GM19035 (cell line): ENCODE results near the gene RARA.

Experiments
- ATAC-seq: cut with Tn5 transposase; IDR thresholded peaks from one replicate; pipeline ENCODE4 v1.9.1; 2021; ENCODE audit not compliant: unreplicated experiment

Gene RARA

DNA sequence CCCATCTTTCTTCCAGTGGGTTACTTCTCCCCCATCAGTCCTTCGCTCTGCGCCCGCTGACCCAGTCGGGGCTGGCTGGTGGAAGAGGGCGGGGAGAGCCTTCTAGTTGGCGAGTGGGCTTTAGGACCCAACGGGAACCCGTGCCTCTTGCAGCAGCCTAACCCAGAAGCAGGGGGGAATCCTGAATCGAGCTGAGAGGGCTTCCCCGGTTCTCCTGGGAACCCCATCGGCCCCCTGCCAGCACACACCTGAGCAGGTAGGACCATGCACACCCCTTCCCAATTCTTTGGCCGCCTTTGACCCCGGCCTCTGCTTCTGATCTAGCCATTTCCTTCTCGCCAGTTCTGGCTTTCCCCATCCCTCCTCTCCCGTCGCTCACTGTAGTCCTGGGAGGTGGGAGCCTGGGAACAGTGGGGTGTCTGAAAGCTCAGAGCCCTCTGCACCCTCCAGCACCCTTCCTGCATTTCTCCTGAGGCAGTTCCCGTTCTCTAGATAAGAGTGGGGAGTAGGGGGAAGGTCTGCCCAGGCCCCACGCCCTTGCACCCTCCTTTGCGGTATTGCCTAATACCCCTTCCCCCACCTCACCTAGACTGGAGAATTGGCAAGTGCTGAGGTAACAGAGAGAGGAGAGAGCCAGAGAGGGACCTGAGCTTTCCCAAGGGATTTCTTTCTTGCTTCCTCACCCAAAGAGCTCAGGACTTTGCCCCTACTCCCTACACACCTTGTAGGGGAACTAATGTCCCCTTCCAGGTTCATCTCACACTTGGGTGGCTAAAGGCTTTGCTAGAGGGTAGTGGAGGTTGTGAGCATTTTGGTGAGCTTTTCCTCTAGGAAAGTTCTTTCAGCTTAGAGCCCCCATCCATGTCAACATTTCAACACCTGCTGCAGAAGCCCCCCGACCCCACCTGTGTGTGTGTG, at the start of gene RARA:
Gene RARA, plus strand, starts transcription at position 150 of the 918 bp plus-strand sequence. CDS start 22,039 bp downstream, outside the sequence.
- no peak for ATAC-seq

DNA sequence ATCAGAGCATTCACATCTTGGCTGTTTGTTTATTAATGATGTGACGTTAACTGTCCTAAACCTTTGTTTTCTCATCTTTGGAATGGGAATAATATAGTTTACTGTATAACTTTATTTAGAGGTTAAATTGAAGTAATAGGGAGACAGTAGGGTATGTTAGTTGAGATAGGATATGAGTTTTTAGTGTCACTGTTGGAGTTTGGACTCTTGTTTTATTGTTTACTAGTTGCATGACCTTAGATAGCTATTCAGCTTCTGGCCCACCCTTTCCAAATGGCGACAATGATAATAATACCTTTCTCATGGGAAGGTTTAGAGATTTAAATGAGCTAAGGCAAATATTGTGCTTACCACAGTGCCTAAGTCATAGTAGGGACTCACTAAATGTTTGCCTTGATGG, 49.5 kb upstream of the RARA start:
- no peak for ATAC-seq

DNA sequence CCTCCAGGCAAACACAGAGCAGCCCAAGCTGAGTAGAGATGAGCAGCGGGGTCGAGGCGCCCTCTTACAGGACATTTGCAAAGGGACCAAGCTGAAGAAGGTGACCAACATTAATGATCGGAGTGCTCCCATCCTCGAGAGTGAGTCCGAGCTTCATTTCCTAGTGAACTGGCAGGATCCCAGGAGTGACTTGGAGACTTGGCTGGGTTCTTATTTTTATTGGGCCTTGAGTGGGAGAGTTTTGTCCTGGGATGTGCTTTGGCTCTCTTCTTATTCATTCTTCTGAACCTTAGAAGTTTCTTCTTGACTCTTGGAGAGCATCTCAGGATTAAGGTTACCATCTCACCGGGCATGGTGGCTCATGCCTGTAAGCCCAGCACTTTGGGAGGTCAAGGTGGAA, 48.5 kb upstream of the RARA start:
- no peak for ATAC-seq

DNA sequence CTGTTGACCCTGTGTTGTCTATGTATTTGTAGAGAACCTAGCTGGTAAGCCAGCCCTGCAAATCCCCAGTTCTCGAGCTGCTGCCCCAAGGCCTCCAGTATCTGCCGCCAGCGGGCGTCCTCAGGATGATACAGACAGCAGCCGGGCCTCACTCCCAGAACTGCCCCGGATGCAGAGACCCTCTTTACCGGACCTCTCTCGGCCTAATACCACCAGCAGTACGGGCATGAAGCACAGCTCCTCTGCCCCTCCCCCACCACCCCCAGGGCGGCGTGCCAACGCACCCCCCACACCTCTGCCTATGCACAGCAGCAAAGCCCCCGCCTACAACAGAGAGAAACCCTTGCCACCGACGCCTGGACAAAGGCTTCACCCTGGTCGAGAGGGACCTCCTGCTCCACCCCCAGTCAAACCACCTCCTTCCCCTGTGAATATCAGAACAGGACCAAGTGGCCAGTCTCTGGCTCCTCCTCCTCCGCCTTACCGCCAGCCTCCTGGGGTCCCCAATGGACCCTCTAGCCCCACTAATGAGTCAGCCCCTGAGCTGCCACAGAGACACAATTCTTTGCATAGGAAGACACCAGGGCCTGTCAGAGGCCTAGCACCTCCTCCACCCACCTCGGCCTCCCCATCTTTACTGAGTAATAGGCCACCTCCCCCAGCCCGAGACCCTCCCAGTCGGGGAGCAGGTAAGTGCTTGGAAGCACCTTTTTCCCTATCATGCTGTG, 44.4 kb upstream of the RARA start:
- ATAC-seq = no peak

DNA sequence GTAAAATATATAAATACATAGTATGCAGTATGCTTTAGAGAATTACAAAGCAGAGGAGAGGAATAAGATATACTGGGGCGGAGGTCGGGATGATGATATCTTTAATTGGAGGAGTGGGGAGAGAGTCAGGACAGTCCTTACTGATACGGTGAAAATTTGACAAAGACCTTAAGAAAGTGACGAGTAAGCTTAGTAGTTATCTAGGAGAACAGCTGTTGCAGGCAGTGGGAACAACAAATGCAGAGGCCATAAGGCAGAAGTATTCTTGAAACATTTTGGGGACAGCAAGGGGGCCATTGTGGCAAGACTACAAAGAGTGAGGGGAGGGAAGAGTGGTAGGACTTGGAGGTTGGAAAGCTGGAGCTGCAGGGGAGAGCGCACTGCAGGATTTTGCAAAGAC, 43.6 kb upstream of the RARA start:
- no peak for ATAC-seq

DNA sequence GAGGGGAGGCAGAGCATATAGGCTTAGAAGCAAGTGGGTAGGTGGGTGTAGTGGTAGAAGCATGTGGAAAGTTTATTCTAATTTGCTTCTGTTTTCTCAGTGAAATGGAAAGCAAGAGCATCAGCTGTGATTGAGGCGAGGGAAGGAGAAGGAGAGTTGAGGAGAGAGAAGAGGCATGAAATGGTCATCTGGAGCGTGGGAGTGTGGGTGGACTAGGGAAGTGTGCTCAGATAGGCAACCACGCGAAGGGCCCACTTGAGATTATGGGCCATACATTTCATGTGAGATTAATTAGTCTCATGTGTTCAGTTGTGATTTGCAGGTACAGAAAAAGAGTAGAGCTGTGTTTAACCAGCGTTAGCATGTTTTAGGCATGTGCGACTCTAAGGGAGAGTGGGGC, 42.1 kb upstream of the RARA start:
- no peak for ATAC-seq

DNA sequence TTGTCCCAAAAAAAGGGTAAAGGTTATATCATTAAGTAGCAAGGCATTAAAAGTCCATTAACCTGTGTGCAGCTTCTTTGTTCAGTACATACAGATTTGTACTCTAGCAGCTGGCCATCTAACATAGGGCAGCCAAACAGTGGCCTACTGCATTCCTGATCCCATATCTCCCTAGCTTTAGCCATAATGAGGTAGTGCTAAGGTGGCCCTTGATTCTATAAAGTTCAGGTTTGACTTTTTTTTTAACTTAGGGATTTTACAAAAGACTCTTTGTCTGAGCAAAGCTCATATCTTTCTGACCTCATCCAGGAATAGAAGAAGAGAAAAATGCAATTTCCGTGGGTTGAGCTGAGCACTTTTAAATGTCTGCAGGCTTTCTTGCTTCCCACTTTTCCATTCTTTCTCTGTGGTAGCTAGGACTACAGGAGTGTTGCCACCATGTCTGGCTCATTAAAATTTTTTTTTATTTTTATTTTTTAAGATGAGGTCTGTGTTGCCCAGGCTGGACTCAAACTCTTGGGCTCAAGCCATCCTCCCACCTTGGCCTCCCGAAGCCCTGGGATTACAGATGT, 40.8 kb upstream of the RARA start:
- no peak for ATAC-seq

DNA sequence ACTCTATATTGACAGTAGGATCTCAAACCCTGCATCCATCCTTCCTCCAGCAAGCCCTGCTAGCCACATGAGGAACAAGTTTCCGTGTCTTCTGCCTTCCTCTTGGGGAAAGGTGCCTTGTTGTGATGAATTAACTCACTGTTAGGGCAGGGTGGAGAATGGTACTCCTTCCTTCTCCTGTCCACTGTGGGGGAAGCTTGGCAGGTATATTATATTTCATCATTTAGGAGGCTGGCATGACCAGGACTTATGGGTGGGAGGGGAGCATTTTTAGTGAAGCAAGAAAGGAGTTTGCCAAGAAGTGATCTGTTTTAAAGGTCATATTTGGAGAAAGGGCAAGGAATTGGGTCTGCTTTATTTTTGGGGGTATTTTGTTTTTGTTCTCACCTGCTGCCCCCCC, 30.6 kb upstream of the RARA start:
- ATAC-seq = no peak

DNA sequence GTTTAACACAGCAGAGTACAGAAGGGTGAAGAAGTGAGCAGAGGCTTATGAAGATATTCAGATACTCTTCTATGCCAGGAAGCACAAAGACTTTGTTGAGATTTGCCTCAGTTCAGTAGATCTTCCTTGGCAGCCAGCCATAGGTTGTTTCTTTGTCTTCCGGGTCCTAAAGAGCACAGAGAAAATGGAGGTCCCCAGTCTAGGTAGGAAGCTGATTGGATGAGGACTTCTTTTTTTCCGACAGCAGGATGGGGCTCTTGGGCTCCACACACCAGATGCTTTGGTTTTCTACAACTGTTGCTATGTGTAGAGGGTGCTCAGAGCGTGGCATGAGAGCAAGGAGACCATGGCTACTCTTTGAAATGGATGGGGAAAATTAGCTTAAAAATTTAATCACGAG, 29.6 kb upstream of the RARA start:
- no peak for ATAC-seq

DNA sequence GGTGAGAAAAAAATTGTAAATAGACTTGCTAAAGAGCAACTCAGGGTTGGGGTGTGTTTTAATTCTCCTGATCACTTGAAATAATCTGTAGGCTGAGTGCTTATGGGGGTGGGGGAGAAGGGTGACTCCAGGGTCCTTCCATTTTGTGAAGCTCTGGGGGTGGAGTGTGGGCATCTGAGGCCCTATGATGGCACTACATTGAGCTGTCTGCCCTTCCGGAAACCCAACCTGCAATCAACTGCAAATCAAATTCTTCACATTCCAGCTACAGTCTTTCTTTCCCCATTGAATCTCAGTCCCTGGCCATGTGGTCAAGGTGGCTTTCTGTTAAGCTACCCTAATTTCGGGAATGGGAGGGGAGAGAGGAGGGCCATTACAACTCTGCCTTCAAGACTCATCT, 27.3 kb upstream of the RARA start:
- ATAC-seq = no peak

DNA sequence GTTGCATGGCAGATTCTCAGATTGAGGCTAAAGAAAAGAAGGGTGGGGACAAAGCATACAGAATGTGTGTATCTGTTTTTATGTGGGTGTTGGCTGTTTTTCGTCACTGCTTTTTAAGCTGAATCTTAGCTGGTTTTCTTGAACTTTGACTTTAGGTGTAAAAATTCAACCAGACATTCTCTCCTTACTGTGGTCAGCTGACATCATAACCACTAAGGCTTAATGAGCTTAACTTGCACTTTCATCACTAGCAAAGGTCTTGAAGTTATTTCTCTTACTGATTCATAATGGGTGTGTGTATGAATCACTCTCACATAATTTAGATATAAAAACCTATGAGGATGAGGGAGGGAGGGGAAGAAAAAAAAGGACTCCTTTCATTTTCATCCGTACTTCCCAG, 25.3 kb upstream of the RARA start:
- ATAC-seq = no peak

DNA sequence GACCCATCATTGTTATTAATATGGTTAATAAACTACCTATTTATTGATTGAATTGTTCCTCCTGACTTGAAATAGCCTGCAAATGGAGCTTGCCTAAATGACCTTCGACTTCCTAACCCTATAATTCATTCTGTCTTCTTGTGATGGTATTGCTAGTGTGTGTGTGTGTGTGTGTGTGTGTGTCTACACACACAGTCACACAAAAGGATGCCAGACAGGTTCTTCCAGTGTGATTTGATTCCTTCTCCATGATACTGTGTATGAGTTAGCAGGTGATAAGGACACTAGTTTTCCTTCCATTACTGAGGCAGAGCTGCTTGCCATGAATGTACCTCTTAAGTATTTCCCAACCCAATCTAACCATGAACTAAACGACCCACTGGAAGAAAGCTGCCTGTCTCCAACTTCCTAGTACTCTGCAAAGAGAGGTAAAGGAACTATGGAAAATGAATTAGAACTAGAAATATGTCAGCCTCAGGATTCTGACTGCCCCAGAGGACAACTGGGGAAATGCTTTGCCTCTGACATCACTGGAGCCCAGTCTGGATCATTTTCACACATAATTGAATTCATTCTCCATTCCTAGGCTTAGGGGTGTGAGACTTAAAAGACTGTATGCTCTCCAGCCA, 24.8 kb upstream of the RARA start:
- ATAC-seq = no peak

DNA sequence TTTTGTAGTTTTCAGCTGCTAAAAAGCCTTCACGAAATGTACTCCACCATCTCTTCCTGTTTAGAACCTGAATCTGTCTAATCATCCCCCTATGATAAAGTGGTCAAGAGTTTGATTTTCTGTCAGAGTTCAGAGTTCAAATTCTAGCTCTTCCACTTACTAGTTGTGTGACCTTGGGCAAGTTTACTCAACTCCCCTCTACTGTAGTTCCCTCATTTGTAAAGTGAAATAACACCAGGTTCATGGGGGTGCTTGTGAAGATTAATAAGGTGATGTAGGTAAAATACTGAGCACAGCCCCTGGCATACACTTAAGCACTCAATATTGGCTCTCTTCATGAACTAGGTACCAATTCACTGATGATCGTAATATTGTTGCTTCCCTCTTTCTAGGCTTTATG, 22.5 kb upstream of the RARA start:
- no peak for ATAC-seq

DNA sequence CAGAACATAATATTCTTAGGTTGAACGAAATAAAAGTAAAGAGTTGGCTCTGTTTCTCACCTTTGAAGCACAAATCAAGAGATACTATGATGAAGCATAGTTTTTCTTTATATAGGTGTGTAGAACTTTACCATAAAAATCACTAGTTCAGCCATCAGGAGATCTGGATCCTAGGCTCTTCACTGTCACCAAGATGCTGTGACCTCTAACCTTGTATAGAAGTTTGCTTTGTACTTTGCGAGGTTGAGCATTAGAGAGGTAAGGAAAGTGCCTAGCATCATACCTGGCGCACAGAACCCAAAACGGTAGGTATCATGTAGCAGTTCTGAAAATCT, 21.9 kb upstream of the RARA start:
- no peak for ATAC-seq

DNA sequence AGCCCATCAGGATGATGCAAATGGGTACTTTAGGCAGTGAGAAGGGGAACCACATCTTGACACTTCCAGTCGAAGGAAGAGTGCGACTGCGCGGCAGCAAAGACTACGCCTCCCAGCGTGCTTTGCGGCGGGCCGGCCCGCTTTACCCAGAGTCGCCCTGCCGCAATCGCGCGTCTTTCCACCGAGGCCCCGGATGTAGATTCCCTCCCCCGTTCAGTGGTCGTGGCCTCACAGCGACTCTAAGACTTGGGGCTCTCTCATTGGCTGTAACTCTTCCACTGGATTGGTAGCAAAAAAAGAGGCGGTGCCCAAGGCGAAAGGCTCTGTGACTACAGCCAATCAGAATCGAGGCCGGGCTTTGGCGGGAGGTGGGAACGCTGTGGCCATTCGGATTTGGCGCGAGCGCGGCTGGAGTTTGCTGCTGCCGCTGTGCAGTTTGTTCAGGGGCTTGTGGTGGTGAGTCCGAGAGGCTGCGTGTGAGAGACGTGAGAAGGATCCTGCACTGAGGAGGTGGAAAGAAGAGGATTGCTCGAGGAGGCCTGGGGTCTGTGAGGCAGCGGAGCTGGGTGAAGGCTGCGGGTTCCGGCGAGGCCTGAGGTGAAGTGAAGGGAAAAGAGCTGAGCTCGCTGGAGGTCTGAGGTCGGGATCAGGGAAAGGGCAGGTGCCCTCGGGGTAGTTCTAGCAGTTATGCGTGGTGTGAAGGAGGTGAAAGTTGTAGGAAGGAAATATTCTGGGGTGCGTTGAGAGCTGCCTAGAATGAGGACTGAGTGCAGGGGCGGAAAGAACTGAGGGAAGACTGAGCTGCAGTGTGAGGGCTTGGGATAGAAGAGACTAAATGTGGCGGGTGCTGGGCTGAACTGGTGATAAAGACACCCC, 21.2 kb upstream of the RARA start, which contains the start of gene CDC6:
Gene CDC6, plus strand, starts transcription at position 386 of the 876 bp plus-strand sequence. CDS start 1,542 bp downstream, outside the sequence.
- ATAC-seq = peak; percentile 96

DNA sequence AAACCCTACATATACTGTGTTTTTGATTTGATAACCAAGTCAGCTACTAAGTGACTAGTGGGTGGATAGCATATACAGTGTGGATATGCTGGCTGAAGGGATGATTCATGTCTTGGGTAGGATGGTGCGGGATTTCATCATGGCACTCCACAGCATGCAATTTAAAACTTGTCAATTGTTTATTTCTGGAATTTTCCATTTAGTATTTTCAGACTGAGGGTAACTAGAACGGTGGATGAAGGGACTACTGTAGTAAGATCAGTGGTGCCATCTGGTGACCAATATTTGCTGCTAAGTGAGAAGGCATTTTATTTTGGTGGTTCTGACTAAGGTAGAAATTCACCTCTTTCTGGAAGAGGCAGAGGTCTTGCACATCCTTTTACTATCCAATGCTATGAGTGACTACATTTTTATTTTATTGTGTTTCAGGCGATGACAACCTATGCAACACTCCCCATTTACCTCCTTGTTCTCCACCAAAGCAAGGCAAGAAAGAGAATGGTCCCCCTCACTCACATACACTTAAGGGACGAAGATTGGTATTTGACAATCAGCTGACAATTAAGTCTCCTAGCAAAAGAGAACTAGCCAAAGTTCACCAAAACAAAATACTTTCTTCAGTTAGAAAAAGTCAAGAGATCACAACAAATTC, 18.2 kb upstream of the RARA start:
- no peak for ATAC-seq

DNA sequence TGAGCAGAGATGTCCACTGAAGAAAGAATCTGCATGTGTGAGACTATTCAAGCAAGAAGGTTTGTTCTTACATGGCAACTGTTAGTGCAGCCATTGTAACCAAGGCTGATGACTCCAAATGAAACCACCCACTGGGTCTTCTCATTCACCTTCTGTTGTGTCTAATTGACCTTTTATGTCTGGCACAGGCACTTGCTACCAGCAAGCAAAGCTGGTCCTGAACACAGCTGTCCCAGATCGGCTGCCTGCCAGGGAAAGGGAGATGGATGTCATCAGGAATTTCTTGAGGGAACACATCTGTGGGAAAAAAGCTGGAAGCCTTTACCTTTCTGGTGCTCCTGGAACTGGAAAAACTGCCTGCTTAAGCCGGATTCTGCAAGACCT, 17.7 kb upstream of the RARA start:
- ATAC-seq = no peak

DNA sequence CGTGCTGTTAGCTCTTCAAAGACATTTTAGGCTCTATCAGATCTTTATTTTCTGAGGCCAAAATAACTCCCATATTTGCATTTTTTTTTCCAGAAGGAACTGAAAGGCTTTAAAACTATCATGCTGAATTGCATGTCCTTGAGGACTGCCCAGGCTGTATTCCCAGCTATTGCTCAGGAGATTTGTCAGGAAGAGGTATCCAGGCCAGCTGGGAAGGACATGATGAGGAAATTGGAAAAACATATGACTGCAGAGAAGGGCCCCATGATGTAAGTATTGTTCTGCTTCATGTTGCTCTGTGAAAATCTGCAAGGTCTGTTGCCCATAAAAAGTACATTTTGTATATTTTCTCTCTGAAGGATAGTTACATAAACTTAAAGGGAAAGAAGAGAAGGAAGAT, 15.6 kb upstream of the RARA start:
- ATAC-seq = no peak

DNA sequence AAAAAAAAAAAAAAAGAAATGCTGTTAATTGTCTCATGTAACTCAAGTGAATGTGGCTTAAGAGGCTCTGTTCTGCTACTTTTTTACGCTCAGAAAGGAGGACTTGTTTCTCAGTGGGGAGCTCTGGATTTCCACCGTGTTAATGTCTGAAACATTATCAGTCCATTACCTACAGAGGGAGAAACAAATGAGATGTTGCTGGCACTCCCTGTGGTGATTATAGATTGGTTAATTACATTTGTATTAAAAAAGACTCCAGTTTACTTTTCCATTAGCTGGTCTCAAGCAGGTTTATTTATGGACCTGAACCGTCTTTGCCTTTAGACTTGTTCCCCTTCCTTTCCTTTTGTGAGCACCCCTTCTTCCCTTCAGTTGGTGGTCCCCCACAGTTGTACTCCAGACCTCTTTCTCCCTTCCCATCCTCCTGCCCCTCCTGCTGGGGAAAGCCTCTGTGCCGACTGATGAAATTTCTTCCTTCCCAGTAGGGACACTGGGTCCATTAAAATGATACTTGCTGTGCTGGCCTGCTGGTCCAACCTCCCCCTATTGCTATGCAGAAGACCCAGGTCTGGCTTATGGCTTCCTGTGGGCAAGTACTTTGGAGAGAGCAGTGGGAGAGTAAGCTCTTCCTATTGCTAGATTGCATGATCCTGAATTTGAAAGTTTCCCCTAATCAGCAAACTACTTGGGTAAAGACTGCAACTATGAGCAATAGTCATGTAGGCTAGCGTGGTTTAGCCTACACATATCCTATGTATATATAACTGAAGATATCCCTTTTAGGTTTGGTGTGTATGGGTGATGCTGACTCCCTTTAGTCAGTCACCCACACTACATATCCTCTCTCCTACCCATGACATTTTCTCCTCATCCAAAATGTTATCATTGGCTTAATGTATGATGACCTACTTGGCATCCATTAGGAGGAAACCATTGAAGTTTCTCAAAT, 13.2 kb upstream of the RARA start:
- no peak for ATAC-seq
